T-helper 1 cell treated with Interleukin-12 subunit alpha and Interleukin-12 subunit beta and Interleukin-4 antibody, amounts not matched to agents 30 μg/mL and 1 μg/mL, for 36 hours (primary cell): ENCODE results near the gene ZNF789.
"Not testable (repeated sequence)": the region's sequence is repeated elsewhere in the genome, so short reads cannot be mapped to it uniquely, and the experiment has no call there.

Source experiments
- H3K27ac Mint-ChIP-seq: one replicate; pipeline ENCODE4 v1.8.0; 2021; ENCODE audit warnings: mild to moderate bottlenecking, mixed read lengths
- H3K27me3 Mint-ChIP-seq: one replicate; pipeline ENCODE4 v1.8.0; 2021; ENCODE audit warnings: low read depth, mixed read lengths
- H3K36me3 Mint-ChIP-seq: one replicate; pipeline ENCODE4 v1.8.0; 2021; ENCODE audit warnings: low read depth, mixed read lengths
- H3K4me1 Mint-ChIP-seq: one replicate; pipeline ENCODE4 v1.8.0; 2021; ENCODE audit warnings: low read depth, mixed read lengths
- H3K4me3 Mint-ChIP-seq: one replicate; pipeline ENCODE4 v1.8.0; 2021; ENCODE audit warnings: mild to moderate bottlenecking, moderate library complexity, mixed read lengths
- H3K9me3 Mint-ChIP-seq: one replicate; pipeline ENCODE4 v1.8.0; 2021; ENCODE audit warnings: mixed read lengths

ZNF789 gene

GRCh38 chr7:99478464-99479440, 6.1 kb downstream of the ZNF789 start:
- Mint-ChIP-seq H3K9me3 (no peaks in the 10 kb centered on the region), H3K36me3 (peaks cover 30% of the 10 kb centered on the region), H3K4me1 (peaks cover 22% of the 10 kb centered on the region), H3K27ac (peak overlapping the region; percentile 63), H3K4me3 (peak overlapping the region; percentile 23), H3K27me3 (no peaks in the 10 kb centered on the region)

- no peak overlapping the region for H3K27ac Mint-ChIP-seq
- H3K4me3 Mint-ChIP-seq, result no peak overlapping the region
- H3K4me1 Mint-ChIP-seq, result no peaks in the 10 kb centered on the region
- no peaks in the 10 kb centered on the region for H3K27me3 Mint-ChIP-seq
- H3K9me3 Mint-ChIP-seq, result peaks cover 10% of the 10 kb centered on the region
- peaks cover 60% of the 10 kb centered on the region for H3K36me3 Mint-ChIP-seq
Measured at GRCh38 chr7:99485094-99485493, 12.4 kb downstream of the ZNF789 start.

- Mint-ChIP-seq H3K27me3 (no peaks in the 10 kb centered on the region), H3K4me1 (no peaks in the 10 kb centered on the region), H3K27ac (no peak overlapping the region), H3K4me3 (no peak overlapping the region), H3K36me3 (peaks cover 74% of the 10 kb centered on the region), H3K9me3 (peaks cover 33% of the 10 kb centered on the region)
Measured at GRCh38 chr7:99489235-99489634, 16.5 kb downstream of the ZNF789 start.

- H3K27ac Mint-ChIP-seq, result no peak overlapping the region
- no peak overlapping the region for H3K4me3 Mint-ChIP-seq
- peaks cover 35% of the 10 kb centered on the region for H3K9me3 Mint-ChIP-seq
- H3K4me1 Mint-ChIP-seq, result no peaks in the 10 kb centered on the region
- H3K27me3 Mint-ChIP-seq, result no peaks in the 10 kb centered on the region
- H3K36me3 Mint-ChIP-seq, result peaks cover 78% of the 10 kb centered on the region
Measured at GRCh38 chr7:99490878-99491277, 18.2 kb downstream of the ZNF789 start.

GRCh38 chr7:99493823-99494222, 21.1 kb downstream of the ZNF789 start:
- Mint-ChIP-seq H3K9me3 (peaks cover 41% of the 10 kb centered on the region), H3K27me3 (no peaks in the 10 kb centered on the region), H3K4me3 (no peak overlapping the region), H3K27ac (no peak overlapping the region), H3K36me3 (peaks cover 73% of the 10 kb centered on the region), H3K4me1 (peaks cover 10% of the 10 kb centered on the region)

- H3K4me3 Mint-ChIP-seq, result peak overlapping the region; percentile 96
- peaks cover 65% of the 10 kb centered on the region for H3K36me3 Mint-ChIP-seq
- no peaks in the 10 kb centered on the region for H3K27me3 Mint-ChIP-seq
- H3K4me1 Mint-ChIP-seq, result peaks cover 17% of the 10 kb centered on the region
- H3K9me3 Mint-ChIP-seq, result peaks cover 25% of the 10 kb centered on the region
- H3K27ac Mint-ChIP-seq, result peak overlapping the region; percentile 76
Measured at GRCh38 chr7:99497766-99498545, 25.3 kb downstream of the ZNF789 start.

GRCh38 chr7:99498546-99498944, 25.9 kb downstream of the ZNF789 start:
- Mint-ChIP-seq H3K9me3 (peaks cover 22% of the 10 kb centered on the region), H3K4me1 (peaks cover 17% of the 10 kb centered on the region), H3K27ac (peak overlapping the region; percentile 97), H3K27me3 (no peaks in the 10 kb centered on the region), H3K4me3 (peak overlapping the region; percentile 96), H3K36me3 (peaks cover 59% of the 10 kb centered on the region)

- peaks cover 51% of the 10 kb centered on the region for H3K36me3 Mint-ChIP-seq
- H3K27ac Mint-ChIP-seq, result peak overlapping the region; percentile 97
- no peaks in the 10 kb centered on the region for H3K27me3 Mint-ChIP-seq
- H3K4me3 Mint-ChIP-seq, result peak overlapping the region; percentile 96
- peaks cover 14% of the 10 kb centered on the region for H3K9me3 Mint-ChIP-seq
- peaks cover 17% of the 10 kb centered on the region for H3K4me1 Mint-ChIP-seq
Measured at GRCh38 chr7:99499371-99499720, 26.7 kb downstream of the ZNF789 start.

- peak within 1 kb of the TSS; percentile 96 for H3K4me3 Mint-ChIP-seq
- H3K36me3 Mint-ChIP-seq, result peaks cover 45% of the 10 kb centered on the region
- H3K27ac Mint-ChIP-seq, result peak within 1 kb of the TSS; percentile 97
- peaks cover 13% of the 10 kb centered on the region for H3K9me3 Mint-ChIP-seq
- H3K4me1 Mint-ChIP-seq, result peaks cover 17% of the 10 kb centered on the region
- H3K27me3 Mint-ChIP-seq, result no peaks in the 10 kb centered on the region
Measured at GRCh38 chr7:99499721-99500636, 27.3 kb downstream of the ZNF789 start, which contains the start of gene ZNF394. TSS of gene ZNF394 (minus strand) at chr7:99500281. CDS start at chr7:99500093, 188 bp downstream.

GRCh38 chr7:99500637-99501009, 27.9 kb downstream of the ZNF789 start:
- Mint-ChIP-seq H3K36me3 (peaks cover 39% of the 10 kb centered on the region), H3K27me3 (no peaks in the 10 kb centered on the region), H3K27ac (peak overlapping the region; percentile 97), H3K4me1 (peaks cover 17% of the 10 kb centered on the region), H3K4me3 (peak overlapping the region; percentile 96), H3K9me3 (peaks cover 13% of the 10 kb centered on the region)

- not testable (repeated sequence) for H3K27me3 Mint-ChIP-seq
- H3K27ac Mint-ChIP-seq, result peak overlapping the region; percentile 68
- peaks cover 23% of the 10 kb centered on the region for H3K4me1 Mint-ChIP-seq
- H3K9me3 Mint-ChIP-seq, result peaks cover 10% of the 10 kb centered on the region
- peaks cover 35% of the 10 kb centered on the region for H3K36me3 Mint-ChIP-seq
- H3K4me3 Mint-ChIP-seq, result peak overlapping the region; percentile 96
Measured at GRCh38 chr7:99501236-99501635, 28.5 kb downstream of the ZNF789 start.

GRCh38 chr7:99504281-99504602, 31.6 kb downstream of the ZNF789 start:
- Mint-ChIP-seq H3K4me1 (peaks cover 18% of the 10 kb centered on the region), H3K4me3 (peak overlapping the region; percentile 96), H3K27ac (peak overlapping the region; percentile 96), H3K36me3 (peaks cover 26% of the 10 kb centered on the region), H3K9me3 (peaks cover 3% of the 10 kb centered on the region), H3K27me3 (no peaks in the 10 kb centered on the region)

GRCh38 chr7:99504603-99505323, 32.1 kb downstream of the ZNF789 start, which contains the start of gene ZKSCAN5:
TSS of gene ZKSCAN5 (plus strand) at chr7:99504662. CDS start at chr7:99506045, 1,383 bp downstream.
- H3K4me3 Mint-ChIP-seq, result peak within 1 kb of the TSS; percentile 96
- peaks cover 3% of the 10 kb centered on the region for H3K9me3 Mint-ChIP-seq
- H3K4me1 Mint-ChIP-seq, result peaks cover 20% of the 10 kb centered on the region
- peaks cover 22% of the 10 kb centered on the region for H3K36me3 Mint-ChIP-seq
- H3K27ac Mint-ChIP-seq, result peak within 1 kb of the TSS; percentile 96
- H3K27me3 Mint-ChIP-seq, result no peaks in the 10 kb centered on the region
